ENCODE measurements around the gene PAXIP1.
"Not testable (repeated sequence)": the region's sequence is repeated elsewhere in the genome, so short reads cannot be mapped to it uniquely, and the experiment has no call there.

PAXIP1 gene, protein sequence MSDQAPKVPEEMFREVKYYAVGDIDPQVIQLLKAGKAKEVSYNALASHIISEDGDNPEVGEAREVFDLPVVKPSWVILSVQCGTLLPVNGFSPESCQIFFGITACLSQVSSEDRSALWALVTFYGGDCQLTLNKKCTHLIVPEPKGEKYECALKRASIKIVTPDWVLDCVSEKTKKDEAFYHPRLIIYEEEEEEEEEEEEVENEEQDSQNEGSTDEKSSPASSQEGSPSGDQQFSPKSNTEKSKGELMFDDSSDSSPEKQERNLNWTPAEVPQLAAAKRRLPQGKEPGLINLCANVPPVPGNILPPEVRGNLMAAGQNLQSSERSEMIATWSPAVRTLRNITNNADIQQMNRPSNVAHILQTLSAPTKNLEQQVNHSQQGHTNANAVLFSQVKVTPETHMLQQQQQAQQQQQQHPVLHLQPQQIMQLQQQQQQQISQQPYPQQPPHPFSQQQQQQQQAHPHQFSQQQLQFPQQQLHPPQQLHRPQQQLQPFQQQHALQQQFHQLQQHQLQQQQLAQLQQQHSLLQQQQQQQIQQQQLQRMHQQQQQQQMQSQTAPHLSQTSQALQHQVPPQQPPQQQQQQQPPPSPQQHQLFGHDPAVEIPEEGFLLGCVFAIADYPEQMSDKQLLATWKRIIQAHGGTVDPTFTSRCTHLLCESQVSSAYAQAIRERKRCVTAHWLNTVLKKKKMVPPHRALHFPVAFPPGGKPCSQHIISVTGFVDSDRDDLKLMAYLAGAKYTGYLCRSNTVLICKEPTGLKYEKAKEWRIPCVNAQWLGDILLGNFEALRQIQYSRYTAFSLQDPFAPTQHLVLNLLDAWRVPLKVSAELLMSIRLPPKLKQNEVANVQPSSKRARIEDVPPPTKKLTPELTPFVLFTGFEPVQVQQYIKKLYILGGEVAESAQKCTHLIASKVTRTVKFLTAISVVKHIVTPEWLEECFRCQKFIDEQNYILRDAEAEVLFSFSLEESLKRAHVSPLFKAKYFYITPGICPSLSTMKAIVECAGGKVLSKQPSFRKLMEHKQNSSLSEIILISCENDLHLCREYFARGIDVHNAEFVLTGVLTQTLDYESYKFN

DNA sequence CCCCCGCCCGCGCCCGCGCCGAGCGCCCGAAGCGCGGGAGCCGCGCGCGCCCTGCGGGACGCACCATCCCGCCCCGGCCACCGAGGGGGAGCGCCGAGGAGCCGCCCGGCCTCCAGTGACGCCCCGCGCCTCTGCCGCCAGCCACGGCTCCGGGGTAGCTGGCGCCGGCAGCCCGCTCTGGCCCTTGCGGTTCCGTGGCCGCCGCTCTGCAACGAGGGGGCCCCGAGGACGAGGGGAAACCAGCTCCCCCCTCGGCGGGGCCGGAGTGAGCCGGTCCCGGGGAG lies at the start of gene PAXIP1:
Gene PAXIP1, minus strand, starts transcription at position 33 of the 284 bp plus-strand sequence. CDS start 195 bp downstream, outside the sequence.
- H3K4me3 ChIP-seq (ENCODE audit: low read depth, low read length), result peak within 1 kb of the TSS; percentile 99
- TF ChIP-seq, protein P1, sequence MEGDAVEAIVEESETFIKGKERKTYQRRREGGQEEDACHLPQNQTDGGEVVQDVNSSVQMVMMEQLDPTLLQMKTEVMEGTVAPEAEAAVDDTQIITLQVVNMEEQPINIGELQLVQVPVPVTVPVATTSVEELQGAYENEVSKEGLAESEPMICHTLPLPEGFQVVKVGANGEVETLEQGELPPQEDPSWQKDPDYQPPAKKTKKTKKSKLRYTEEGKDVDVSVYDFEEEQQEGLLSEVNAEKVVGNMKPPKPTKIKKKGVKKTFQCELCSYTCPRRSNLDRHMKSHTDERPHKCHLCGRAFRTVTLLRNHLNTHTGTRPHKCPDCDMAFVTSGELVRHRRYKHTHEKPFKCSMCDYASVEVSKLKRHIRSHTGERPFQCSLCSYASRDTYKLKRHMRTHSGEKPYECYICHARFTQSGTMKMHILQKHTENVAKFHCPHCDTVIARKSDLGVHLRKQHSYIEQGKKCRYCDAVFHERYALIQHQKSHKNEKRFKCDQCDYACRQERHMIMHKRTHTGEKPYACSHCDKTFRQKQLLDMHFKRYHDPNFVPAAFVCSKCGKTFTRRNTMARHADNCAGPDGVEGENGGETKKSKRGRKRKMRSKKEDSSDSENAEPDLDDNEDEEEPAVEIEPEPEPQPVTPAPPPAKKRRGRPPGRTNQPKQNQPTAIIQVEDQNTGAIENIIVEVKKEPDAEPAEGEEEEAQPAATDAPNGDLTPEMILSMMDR (IDR thresholded peaks at IDR 0.05; ENCODE audit: borderline replicate concordance, insufficient read depth, low read depth, low read length), result no peak

DNA sequence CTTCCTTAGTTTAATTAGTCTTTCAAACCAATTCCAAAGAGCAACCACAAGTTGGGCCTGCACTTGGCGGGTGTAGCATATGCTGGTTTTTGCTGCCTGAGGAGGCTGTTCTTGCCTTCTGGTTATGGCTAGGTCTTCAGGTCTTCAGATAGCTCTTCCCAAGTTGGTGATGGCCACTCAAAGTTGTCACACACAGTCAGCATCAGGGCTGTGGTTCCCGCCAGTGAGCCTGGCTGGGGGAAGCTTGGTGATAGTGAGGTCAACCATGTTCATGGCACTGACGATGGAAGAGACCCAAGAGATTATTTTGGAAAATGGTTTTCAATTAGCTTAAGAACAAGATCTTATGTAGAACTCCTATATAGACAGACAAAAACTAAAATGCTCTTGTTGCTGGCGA lies 48.4 kb upstream of the PAXIP1 start:
- no peak overlapping the region for H3K4me3 ChIP-seq (ENCODE audit: low read depth, low read length)
- TF ChIP-seq, protein P1 (IDR thresholded peaks at IDR 0.05; ENCODE audit: borderline replicate concordance, insufficient read depth, low read depth, low read length), result no peak

DNA sequence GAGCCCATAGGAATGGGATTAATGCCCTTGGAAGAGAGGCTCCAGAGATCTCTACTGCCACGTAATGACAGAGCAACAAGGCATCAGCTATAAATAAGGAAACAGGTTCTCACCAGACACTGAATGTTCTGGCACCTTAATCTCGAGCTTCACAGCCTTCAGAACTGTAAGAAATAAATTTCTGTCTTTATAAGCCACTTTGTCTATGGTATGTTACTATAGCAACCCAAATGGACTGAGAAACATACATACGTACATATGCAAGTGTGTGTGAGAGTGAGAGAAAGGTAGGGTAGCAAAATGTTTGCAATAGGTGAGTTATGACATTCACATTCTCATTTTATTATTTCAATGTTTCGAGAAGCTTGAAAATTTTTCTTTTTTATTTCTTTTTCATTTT lies 45.1 kb upstream of the PAXIP1 start:
- no peak overlapping the region for H3K4me3 ChIP-seq (ENCODE audit: low read depth, low read length)
- TF ChIP-seq, protein P1 (IDR thresholded peaks at IDR 0.05; ENCODE audit: borderline replicate concordance, insufficient read depth, low read depth, low read length), result no peak

DNA sequence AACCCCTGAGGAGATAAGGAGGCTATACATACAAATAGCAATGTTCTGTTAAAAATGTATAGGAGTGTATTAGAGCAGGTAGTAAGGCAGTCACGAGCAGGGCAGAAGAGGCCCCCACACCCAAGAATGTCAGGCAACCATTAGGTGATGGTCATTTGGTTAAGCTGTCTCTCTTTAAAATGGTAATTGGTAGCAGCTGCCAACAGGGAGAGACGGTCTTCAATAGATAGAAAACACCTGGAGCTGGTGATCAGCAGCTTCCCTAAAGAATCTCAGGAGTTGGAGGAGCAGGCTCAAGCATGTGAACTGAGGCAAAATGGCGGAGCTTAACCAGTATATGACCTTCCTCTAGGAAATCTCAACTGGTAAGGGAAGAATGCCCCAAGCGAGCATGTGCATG lies 40.8 kb upstream of the PAXIP1 start:
- no peak overlapping the region for H3K4me3 ChIP-seq (ENCODE audit: low read depth, low read length)

DNA sequence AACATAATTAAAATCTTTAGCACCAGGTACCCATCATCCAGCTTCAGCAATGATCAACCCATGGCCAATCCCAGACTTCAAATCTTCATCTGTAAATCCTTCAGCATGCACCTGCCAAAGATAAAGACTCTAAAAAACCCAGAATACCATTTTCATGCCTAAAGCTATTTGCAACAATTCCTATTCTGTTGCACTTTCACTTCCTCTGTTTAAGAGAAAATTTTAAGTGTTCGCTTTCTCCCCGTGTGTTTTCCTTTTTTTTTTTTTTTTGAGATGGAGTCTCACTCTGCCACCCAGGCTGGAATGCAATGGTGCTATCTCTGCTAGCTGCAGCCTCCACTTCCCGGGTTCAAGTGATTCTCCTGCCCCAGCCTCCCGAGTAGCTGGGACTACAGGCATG lies 35.4 kb upstream of the PAXIP1 start:
- TF ChIP-seq, protein P1 (IDR thresholded peaks at IDR 0.05; ENCODE audit: borderline replicate concordance, insufficient read depth, low read depth, low read length), result no peak
- H3K4me3 ChIP-seq (ENCODE audit: low read depth, low read length), result no peak overlapping the region

More for the DNA sequence above, 40.8 kb upstream of the PAXIP1 start:
- TF ChIP-seq, protein P1 (IDR thresholded peaks at IDR 0.05; ENCODE audit: borderline replicate concordance, insufficient read depth, low read depth, low read length), result no peak

GRCh38 chr7:155034495-155034894 lies 31.6 kb upstream of the PAXIP1 start:
- H3K4me3 ChIP-seq (ENCODE audit: low read depth, low read length), result not testable (repeated sequence)

DNA sequence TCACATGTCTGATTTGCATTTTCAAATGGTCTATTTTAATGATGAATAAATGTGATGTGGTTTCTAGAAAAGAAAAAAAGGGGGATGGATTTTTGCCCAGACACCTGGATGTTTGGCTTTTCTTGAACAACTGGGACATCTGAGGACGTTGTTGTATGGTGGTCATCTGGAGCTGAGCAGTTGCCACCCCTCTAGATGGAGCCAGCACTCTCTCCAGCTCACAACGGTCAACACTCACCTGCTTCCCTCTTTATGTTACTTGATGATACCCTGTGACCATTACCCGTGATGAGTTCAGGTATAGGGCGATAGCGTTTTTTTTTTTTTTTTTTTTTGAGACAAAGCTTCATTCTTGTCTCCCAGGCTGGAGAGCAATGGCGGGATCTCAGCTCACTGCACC lies 30.1 kb upstream of the PAXIP1 start:
- TF ChIP-seq, protein P1 (IDR thresholded peaks at IDR 0.05; ENCODE audit: borderline replicate concordance, insufficient read depth, low read depth, low read length), result no peak
- no peak overlapping the region for H3K4me3 ChIP-seq (ENCODE audit: low read depth, low read length)

Data from GM12875 (cell line).